Measurements from ENCODE around the gene SLC6A3.

DNA sequence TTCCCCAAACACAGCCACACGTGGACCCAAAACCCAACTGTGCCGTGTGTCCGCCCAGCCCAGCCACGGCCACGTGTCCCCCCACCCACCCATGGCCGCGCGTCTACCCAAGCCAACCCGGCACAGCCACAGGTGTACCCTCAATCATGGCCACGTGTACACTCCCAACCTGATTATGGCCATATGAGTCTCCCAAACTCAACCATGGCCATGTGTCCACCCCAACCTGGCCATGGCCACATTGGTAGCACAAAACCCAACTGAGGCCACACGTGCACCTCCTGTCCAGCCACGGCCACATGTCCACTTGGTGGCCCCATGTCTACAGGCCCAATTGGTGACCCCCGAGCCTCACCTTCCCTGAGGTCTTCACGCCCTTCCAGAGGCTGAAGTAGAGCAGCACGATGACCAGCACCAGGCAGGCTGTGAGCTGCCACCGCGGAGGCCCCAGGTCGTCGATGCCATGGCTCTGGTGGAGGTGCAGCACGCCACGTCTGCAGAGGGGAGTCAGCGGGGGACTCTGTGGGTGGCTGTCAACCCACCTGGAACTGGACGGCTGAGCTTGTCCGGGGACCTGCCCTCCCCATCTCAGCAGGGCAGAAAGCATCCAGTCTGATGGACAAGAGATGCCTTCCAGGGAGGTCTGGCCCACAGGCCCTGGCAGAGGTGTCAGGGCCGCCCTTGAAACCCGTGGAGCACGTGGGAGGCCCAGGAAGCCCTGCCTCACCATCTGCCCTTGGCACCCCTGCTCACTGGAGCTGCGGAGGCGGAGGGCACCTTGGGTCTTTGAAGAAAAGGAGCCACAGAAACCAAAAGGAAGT, 23.5 kb downstream of the SLC6A3 start:
- TF ChIP-seq, protein P1, sequence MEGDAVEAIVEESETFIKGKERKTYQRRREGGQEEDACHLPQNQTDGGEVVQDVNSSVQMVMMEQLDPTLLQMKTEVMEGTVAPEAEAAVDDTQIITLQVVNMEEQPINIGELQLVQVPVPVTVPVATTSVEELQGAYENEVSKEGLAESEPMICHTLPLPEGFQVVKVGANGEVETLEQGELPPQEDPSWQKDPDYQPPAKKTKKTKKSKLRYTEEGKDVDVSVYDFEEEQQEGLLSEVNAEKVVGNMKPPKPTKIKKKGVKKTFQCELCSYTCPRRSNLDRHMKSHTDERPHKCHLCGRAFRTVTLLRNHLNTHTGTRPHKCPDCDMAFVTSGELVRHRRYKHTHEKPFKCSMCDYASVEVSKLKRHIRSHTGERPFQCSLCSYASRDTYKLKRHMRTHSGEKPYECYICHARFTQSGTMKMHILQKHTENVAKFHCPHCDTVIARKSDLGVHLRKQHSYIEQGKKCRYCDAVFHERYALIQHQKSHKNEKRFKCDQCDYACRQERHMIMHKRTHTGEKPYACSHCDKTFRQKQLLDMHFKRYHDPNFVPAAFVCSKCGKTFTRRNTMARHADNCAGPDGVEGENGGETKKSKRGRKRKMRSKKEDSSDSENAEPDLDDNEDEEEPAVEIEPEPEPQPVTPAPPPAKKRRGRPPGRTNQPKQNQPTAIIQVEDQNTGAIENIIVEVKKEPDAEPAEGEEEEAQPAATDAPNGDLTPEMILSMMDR (IDR thresholded peaks at IDR 0.05): no peak
- TF ChIP-seq POLR2AphosphoS5 (IDR thresholded peaks at IDR 0.05; ENCODE audit: low read depth, low read length): no peak
- TF ChIP-seq, protein P2, sequence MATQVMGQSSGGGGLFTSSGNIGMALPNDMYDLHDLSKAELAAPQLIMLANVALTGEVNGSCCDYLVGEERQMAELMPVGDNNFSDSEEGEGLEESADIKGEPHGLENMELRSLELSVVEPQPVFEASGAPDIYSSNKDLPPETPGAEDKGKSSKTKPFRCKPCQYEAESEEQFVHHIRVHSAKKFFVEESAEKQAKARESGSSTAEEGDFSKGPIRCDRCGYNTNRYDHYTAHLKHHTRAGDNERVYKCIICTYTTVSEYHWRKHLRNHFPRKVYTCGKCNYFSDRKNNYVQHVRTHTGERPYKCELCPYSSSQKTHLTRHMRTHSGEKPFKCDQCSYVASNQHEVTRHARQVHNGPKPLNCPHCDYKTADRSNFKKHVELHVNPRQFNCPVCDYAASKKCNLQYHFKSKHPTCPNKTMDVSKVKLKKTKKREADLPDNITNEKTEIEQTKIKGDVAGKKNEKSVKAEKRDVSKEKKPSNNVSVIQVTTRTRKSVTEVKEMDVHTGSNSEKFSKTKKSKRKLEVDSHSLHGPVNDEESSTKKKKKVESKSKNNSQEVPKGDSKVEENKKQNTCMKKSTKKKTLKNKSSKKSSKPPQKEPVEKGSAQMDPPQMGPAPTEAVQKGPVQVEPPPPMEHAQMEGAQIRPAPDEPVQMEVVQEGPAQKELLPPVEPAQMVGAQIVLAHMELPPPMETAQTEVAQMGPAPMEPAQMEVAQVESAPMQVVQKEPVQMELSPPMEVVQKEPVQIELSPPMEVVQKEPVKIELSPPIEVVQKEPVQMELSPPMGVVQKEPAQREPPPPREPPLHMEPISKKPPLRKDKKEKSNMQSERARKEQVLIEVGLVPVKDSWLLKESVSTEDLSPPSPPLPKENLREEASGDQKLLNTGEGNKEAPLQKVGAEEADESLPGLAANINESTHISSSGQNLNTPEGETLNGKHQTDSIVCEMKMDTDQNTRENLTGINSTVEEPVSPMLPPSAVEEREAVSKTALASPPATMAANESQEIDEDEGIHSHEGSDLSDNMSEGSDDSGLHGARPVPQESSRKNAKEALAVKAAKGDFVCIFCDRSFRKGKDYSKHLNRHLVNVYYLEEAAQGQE (IDR thresholded peaks at IDR 0.05; ENCODE audit: insufficient read depth in 1 of 2, low read depth in 2 of 2, low read length in 1 of 2): no peak

All from Panc1 (cell line).